B cell (primary cell): ENCODE measurements around the gene HDAC9. TPM values are rescaled to one million over a fixed set of nuclear protein-coding genes. Genes with fewer than 3 reads are reported as not detected.

ENCODE experiments used
- ATAC-seq: fragments of 200-7000 bp; cut with Tn5 transposase; one replicate; pipeline ENCODE4 v1.10.0; 2021; ENCODE audit warnings: low read depth, mild to moderate bottlenecking, moderate number of reproducible peaks, moderate library complexity
- CTCF ChIA-PET: fragments of 350-600 bp; sonication (Branson Sonifier 250); formaldehyde crosslinking; loops from one replicate; lab custom pipeline; 2021; ENCODE audit warnings: antibody characterized with exemption, inconsistent platforms; lab: Charles Lee
- POLR2A ChIA-PET: fragments of 350-600 bp; sonication (Branson Sonifier 250); formaldehyde crosslinking; loops from one replicate; lab custom pipeline; 2021; ENCODE audit warnings: antibody characterized with exemption; lab: Charles Lee
- DNase-seq: peaks from one replicate; pipeline ENCODE4 v3.0.0; 2013
- H2AFZ ChIP-seq: 2 replicates; pipeline ENCODE4 v1.6.1; 2012; ENCODE audit warnings: mild to moderate bottlenecking, low read depth, low read length; ENCODE audit not compliant: insufficient read depth, poor library complexity, severe bottlenecking
- H3K27ac ChIP-seq, 2 donors: 1 replicate in 1 of 2; 2 replicates in 1 of 2; pipeline ENCODE4 v1.5.1; 2012 to 2013; ENCODE audit warnings: low read length in 2 of 2, mild to moderate bottlenecking in 2 of 2, moderate library complexity in 1 of 2
- H3K27me3 ChIP-seq, 4 experiments: fragments of 200-600 bp in 1 of 4; sonication (generic) in 1 of 4; replicated peaks in 1 of 4; 1 replicate in 2 of 4; 2 replicates in 2 of 4; pipeline versions ENCODE4 v1.6.1 to v1.7.0; 2013 to 2016; ENCODE audit warnings: low read length in 3 of 4, mild to moderate bottlenecking in 2 of 4, mixed read lengths in 1 of 4, moderate library complexity in 1 of 4; ENCODE audit not compliant: insufficient read depth in 4 of 4, control insufficient read depth in 3 of 4; ENCODE audit errors: control extremely low read depth in 1 of 4
- H3K36me3 ChIP-seq, 2 experiments: replicated peaks in 1 of 2; 1 replicate in 1 of 2; 2 replicates in 1 of 2; pipeline versions ENCODE4 v1.6.1 to v1.7.1; 2013; ENCODE audit warnings: low read length in 1 of 2; ENCODE audit not compliant: insufficient read depth in 2 of 2, control insufficient read depth in 1 of 2; ENCODE audit errors: control extremely low read depth in 1 of 2, extremely low read depth in 1 of 2
- H3K4me1 ChIP-seq, 2 donors: fragments of 200-600 bp in 1 of 2; sonication (generic) in 1 of 2; 1 replicate in 1 of 2; 2 replicates in 1 of 2; pipeline versions ENCODE4 v1.5.1 to v1.6.1; 2013 to 2017; ENCODE audit warnings: low read length in 2 of 2; ENCODE audit not compliant: control insufficient read depth in 2 of 2, insufficient read depth in 2 of 2
- H3K4me2 ChIP-seq: replicated peaks from 2 replicates; pipeline ENCODE3; 2012; ENCODE audit warnings: mild to moderate bottlenecking, low read depth, low read length; ENCODE audit not compliant: poor library complexity, severe bottlenecking
- H3K4me3 ChIP-seq, 5 experiments: fragments of 200-600 bp in 1 of 5; sonication (generic) in 1 of 5; 1 replicate in 3 of 5; 2 replicates in 2 of 5; pipeline versions ENCODE4 v1.5.1 to v1.7.0; 2011 to 2016; ENCODE audit warnings: low read length in 4 of 5, mild to moderate bottlenecking in 4 of 5, low read depth in 2 of 5, control low read depth in 1 of 5, moderate library complexity in 1 of 5; ENCODE audit not compliant: insufficient read depth in 1 of 5; ENCODE audit errors: control extremely low read depth in 1 of 5, extremely low read depth in 1 of 5
- H3K79me2 ChIP-seq: fragments of 200-600 bp; sonication (generic); one replicate; pipeline ENCODE4 v1.6.0; 2016; ENCODE audit warnings: low read length; ENCODE audit not compliant: control insufficient read depth, insufficient read depth
- H3K9ac ChIP-seq: fragments of 200-600 bp; sonication (generic); 2 replicates; pipeline ENCODE4 v1.6.1; 2017; ENCODE audit warnings: mild to moderate bottlenecking, low read length, moderate library complexity
- H3K9me3 ChIP-seq, 3 donors: one replicate each; pipeline versions ENCODE4 v1.6.1 to v1.7.1; 2013; ENCODE audit warnings: low read length in 2 of 3; ENCODE audit not compliant: control insufficient read depth in 2 of 3, insufficient read depth in 1 of 3; ENCODE audit errors: control extremely low read depth in 1 of 3
- H4K20me1 ChIP-seq: 2 replicates; pipeline ENCODE4 v1.6.0; 2012; ENCODE audit warnings: mild to moderate bottlenecking, low read length; ENCODE audit not compliant: insufficient read depth, control insufficient read depth, poor library complexity, severe bottlenecking
- H3K27ac Mint-ChIP-seq: one replicate; pipeline ENCODE4 v1.8.0; 2021; ENCODE audit warnings: mixed read lengths
- H3K27me3 Mint-ChIP-seq: one replicate; pipeline ENCODE4 v1.8.0; 2021; ENCODE audit warnings: mixed read lengths
- H3K4me1 Mint-ChIP-seq: one replicate; pipeline ENCODE4 v1.8.0; 2021; ENCODE audit warnings: mixed read lengths
- H3K4me3 Mint-ChIP-seq: one replicate; pipeline ENCODE4 v1.8.0; 2021; ENCODE audit warnings: mixed read lengths
- H3K9me3 Mint-ChIP-seq: one replicate; pipeline ENCODE4 v1.8.0; 2022; ENCODE audit warnings: mixed read lengths; ENCODE audit not compliant: insufficient read depth
- CTCF ChIP-seq: fragments of 200-600 bp; IDR thresholded peaks from one replicate; pipeline ENCODE4 v1.8.0; 2022; ENCODE audit warnings: antibody characterized with exemption, mild to moderate bottlenecking
- EZH2 ChIP-seq: IDR thresholded peaks from 2 replicates; pipeline ENCODE4 v1.6.1; 2012; ENCODE audit warnings: borderline replicate concordance, low read depth, mild to moderate bottlenecking, moderate library complexity, low read length; ENCODE audit not compliant: insufficient read depth, poor library complexity, severe bottlenecking
- WGBS: methylation state at CpG from one replicate; pipeline ENCODE4 v1.1.5; 2013; ENCODE audit warnings: missing lambda C conversion rate; ENCODE audit not compliant: insufficient coverage; 5-methylcytosine and 5-hydroxymethylcytosine counted together
- intact Hi-C: fragments of 100-400 bp; cut with micrococcal nuclease; formaldehyde crosslinking; loops from one replicate; pipeline ENCODE4 v1.10.0; 2022
- polyA plus RNA-seq: library from polyadenylated mRNA; depleted of rRNA; stranded (reverse); fragments of >200 nt; gene quantifications from 2 replicates; pipeline ENCODE4 v1.2.3, GENCODE V29; 2012
- total RNA-seq, 2 donors: library from RNA; stranded (reverse); fragments of 120-200 nt in 1 of 2; gene quantifications; 1 replicate in 1 of 2; 2 replicates in 1 of 2; pipeline versions ENCODE4 v1.2.3 to v1.2.4, GENCODE V29; 2013 to 2022

The HDAC9 gene
- total and polyA plus RNA-seq, 2 donors (not counting 1 experiment from before 2014, with no cell fraction given) = 49.1 to 64.8 TPM

GRCh38 chr7:18559756-18560155 lies 64.2 kb downstream of the HDAC9 start:
- Histone ChIP-seq H4K20me1 (peaks cover 5% of the 10 kb centered on the region), H3K9ac (no peak overlapping the region), H3K4me2 (no peak overlapping the region), H3K36me3 (peaks cover 6 to 7% of the 10 kb centered on the region in 2 experiments), H3K79me2 (peaks cover 85% of the 10 kb centered on the region), H2AFZ (no peak overlapping the region), H3K27me3 (no peaks in the 10 kb centered on the region), H3K27ac (no peak overlapping the region), H3K9me3 (no peaks in the 10 kb centered on the region), H3K4me1 (no peaks in the 10 kb centered on the region), H3K4me3 (no peak overlapping the region)
- H3K9me3 Mint-ChIP-seq = no peaks in the 10 kb centered on the region
- CTCF ChIA-PET = no interaction called here
- DNase-seq (no peak), ATAC-seq (no peak)
- no peaks in the 10 kb centered on the region for H3K27me3 Mint-ChIP-seq
- no peak overlapping the region for H3K4me3 Mint-ChIP-seq
- POLR2A ChIA-PET = no interaction called here
- H3K27ac Mint-ChIP-seq = no peak overlapping the region
- H3K4me1 Mint-ChIP-seq = peaks cover 38% of the 10 kb centered on the region
- TF ChIP-seq CTCF = no peak
- intact Hi-C loops = no loop called here

- Histone ChIP-seq H3K36me3 (no peaks in the 10 kb centered on the region), H3K27ac (no peak overlapping the region), H3K79me2 (peaks cover 72% of the 10 kb centered on the region), H3K4me1 (peaks cover 16 to 22% of the 10 kb centered on the region in 2 donors), H3K27me3 (no peaks in the 10 kb centered on the region), H3K9ac (no peak overlapping the region), H2AFZ (no peak overlapping the region), H3K4me3 (no peak overlapping the region), H3K4me2 (no peak overlapping the region), H4K20me1 (no peaks in the 10 kb centered on the region), H3K9me3 (no peaks in the 10 kb centered on the region)
- H3K9me3 Mint-ChIP-seq = no peaks in the 10 kb centered on the region
- WGBS = 100% methylated on average over 5 of the region's 5 CpGs
- no peaks in the 10 kb centered on the region for H3K27me3 Mint-ChIP-seq
- H3K4me1 Mint-ChIP-seq = peaks cover 44% of the 10 kb centered on the region
- ChIA-PET POLR2A (interaction anchor here (1.0 kb wide), 1 partner anchor 69 kb away, joined by 4 read pairs; no protein-coding TSS in a partner anchor), CTCF (interaction anchor here (0.6 to 1.7 kb wide), 4 partner anchors 12 to 69 kb away, joined by 3 to 4 read pairs (median 4); partner anchors contain the start of gene HDAC9)
- no peak overlapping the region for H3K4me3 Mint-ChIP-seq
- TF ChIP-seq EZH2 (no peak), CTCF (no peak)
- intact Hi-C loops = loop anchor here (5.0 kb wide), 1 partner anchor 103 kb away; no protein-coding TSS in a partner anchor
- no peak overlapping the region for H3K27ac Mint-ChIP-seq
- ATAC-seq = no peak
- DNase-seq = no peak
These were observed 69.2 kb downstream of the HDAC9 start for GRCh38 chr7:18564779-18565178.
